GM21786 (cell line): ENCODE data around the gene MAPK6.
"Not testable (repeated sequence)": the region's sequence is repeated elsewhere in the genome, so short reads cannot be mapped to it uniquely, and the experiment has no call there.

Experiments
- ATAC-seq: cut with Tn5 transposase; IDR thresholded peaks from one replicate; pipeline ENCODE4 v1.9.1; 2021; ENCODE audit not compliant: unreplicated experiment

MAPK6 gene

DNA sequence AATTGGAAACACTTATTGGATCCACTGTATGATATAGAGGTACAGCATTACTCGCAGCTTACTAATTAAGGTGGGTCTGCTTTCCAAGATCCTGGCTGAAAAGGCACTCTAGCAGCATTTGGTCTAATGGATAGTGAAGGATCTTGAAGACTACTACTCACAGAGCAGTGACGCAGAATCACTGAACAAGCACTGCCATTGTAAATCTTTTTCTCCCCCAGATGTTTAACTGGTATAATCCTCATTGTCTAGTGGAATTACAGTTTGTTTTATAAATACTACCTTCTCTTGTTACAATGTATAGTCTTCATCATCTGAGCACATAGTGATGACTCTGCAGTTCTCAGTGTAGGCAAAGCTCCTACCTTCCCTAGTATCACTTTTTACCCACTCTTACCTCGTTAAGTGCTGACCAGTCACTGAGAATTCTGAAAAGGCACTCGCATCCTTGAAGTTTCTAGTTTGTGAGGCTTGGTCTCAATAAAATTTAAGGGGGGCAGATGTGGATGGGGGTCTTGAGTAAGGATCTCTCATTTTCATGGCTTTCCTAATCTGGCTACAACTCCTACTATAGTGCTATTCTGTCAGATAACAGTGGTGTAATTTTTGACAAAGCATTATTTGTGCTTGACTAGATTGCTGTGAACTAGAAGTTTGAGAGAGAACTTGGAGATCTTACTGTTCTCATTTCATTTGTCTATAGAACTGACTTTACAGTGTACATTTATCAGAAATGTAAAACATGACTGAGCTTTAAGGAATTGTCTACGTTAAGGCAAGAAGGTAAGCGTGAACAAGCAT is 23.2 kb downstream of the MAPK6 start:
- no peak for ATAC-seq

- not testable (repeated sequence) for ATAC-seq
Measured at GRCh38 chr15:52045795-52046298, 26.8 kb downstream of the MAPK6 start.

DNA sequence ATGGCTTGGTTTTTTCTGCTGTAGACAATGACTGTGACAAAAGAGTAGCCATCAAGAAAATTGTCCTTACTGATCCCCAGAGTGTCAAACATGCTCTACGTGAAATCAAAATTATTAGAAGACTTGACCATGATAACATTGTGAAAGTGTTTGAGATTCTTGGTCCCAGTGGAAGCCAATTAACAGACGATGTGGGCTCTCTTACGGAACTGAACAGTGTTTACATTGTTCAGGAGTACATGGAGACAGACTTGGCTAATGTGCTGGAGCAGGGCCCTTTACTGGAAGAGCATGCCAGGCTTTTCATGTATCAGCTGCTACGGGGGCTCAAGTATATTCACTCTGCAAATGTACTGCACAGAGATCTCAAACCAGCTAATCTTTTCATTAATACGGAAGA is 27.5 kb downstream of the MAPK6 start:
- not testable (repeated sequence) for ATAC-seq

DNA sequence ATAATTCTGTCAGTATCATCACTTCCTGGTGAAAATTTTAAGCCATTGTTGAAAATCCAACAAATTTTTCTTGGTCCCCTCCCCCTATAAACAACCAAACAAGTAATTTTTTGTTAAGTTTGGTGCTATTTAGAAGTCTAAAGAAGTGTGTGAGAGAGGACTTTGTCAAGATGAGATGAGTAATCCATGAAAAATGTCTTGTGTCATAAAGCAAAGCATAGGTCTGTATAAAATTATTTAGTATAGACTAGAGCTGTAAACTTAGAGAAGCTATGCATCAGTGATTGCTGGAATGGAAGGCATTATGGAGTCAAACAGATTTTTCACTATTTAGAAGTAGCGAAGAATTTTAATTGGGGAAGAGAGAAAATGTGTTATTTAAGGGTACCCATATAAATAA is 31.4 kb downstream of the MAPK6 start:
- no peak for ATAC-seq

DNA sequence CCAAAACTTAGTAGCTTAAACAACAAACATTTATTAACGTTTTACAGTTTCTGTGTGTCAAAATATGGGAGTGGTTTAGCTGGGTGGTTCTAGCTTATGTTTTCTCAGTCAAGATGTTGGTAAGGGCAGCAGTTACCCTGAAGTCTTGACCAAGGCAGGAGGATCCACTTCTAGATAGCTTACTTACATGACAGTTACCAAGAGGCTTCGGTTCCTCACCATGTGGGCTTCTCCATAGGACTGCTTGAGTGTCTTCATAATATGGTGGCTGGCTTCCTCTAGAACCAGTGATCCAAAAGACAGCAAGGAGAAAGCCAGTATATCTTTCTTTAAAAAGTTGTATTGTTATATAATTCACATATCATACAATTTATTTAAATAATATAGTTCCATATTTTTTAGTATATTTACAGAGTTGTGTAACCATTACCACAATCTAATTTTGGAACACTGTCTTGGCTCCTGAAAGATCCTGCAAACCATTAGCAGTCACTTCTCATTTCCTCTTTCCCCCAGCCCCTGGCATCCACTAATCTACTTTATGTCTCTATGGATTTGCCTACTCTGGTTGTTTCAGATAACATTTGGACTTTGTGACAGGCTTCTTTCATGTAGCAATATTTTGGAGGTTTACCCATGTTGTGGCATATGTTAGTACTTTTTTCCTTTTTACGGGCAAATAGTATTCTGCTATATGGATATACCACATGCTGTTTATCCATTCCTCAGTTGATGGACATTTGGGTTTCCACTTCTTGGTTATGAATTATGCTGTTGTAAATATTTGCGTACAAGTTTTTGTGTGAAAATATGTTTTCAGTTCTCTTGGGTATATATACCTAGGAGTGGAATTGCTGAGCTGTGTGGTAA is 33.3 kb downstream of the MAPK6 start:
- no peak for ATAC-seq

GRCh38 chr15:52054381-52054780 is 35.4 kb downstream of the MAPK6 start:
- ATAC-seq = no peak

- ATAC-seq = not testable (repeated sequence)
Measured at GRCh38 chr15:52054858-52055257, 35.8 kb downstream of the MAPK6 start.

DNA sequence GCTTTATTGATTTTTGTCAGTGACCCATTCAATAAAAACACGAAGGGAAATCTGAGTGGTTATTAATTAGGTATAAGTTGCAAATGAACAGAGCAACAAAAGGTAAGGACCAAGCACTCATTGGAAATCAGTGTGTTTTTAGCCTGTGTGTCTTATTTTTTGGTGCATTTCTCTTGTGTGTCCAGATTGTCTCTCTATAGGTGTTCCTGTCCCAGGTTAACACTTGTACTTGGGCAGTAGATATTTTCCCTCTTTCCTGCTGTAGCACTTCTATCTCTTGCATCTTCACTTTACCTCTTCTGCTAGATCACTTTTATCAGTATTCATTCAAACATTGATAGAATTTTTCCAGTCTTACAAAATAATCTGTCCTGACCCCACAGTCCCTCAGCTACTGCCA is 37.0 kb downstream of the MAPK6 start:
- ATAC-seq = no peak

- ATAC-seq = no peak
Measured at GRCh38 chr15:52056496-52056895, 37.5 kb downstream of the MAPK6 start.

DNA sequence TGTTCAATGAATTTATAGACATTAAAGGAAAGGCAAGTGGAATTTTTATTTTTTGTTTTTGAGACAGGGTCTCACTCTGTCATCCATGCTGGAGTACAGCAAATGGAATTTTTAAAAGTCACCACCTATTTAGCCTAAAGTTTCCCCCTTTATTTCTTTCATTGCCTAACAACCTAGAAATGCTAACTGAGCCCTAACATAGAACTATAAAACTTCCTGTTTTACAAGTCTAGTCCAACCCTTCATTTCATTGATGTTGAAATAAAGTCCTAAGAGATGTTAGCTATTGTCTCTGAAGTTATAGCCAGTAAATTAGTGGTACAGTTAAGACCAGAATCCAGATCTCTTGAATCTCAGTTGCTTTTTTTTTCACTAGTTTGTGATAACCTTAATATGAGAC is 39.0 kb downstream of the MAPK6 start:
- ATAC-seq = no peak

DNA sequence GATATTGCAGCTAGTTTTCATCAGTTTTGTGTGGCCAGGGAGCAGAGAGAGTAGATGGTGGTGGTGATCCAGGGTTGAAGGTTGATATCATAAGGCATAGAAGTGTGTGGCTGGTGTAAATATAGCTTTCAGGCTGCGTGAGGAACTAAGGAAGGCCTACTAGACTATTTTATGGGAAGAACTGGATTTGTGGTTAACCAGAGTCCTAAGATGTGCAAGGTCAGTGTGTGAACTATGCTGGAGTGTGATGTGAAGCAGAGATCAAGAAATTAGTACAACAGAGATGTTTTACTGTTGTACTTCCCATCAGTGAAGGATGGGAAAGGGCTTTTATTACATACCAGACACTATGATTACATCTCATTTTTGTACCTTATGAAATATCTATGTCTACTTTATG is 41.5 kb downstream of the MAPK6 start:
- ATAC-seq = no peak

- ATAC-seq = no peak
Measured at GRCh38 chr15:52066842-52067544, 48.0 kb downstream of the MAPK6 start.

GRCh38 chr15:52067545-52067926 is 48.5 kb downstream of the MAPK6 start:
- no peak for ATAC-seq

GRCh38 chr15:52068004-52068615 is 49.1 kb downstream of the MAPK6 start:
- no peak for ATAC-seq

DNA sequence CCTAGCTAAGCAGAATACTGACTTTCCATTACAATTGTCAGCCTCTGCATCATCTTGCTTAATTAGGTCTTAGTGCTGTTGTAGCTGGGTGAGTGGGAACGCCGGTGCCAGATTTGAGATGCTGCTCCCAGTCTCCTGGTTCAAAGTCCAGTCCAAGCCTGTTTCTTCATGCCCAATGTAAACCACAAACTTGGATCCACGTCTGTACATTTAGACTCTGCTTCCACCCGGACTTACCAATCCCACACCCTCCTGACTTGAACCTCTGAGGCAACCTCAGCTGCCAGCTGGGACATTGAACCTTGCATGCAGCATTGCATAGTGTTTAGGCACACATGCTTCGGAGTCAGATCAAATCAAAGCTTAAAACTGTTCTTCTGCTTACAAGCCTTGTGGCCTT is 50.5 kb downstream of the MAPK6 start:
- no peak for ATAC-seq

DNA sequence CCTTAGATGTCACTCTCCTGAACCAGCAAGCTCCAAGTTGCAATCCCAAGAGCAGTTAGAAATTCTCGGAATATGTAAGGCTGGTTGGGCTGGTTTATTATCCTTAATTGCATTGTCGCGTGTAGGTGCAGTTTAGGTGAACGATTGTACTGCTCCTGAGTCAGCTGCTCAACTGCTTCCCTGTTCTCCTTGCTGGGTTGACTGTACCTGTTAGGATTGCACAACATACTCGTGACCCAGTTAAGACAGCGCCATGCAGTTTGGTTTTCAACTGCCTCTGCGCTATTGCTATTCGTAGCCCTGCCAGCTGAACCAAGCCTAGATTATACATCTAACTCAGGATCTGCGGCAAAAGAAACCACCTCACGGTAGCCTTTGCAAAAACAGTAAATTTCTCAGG is 52.6 kb downstream of the MAPK6 start:
- no peak for ATAC-seq

DNA sequence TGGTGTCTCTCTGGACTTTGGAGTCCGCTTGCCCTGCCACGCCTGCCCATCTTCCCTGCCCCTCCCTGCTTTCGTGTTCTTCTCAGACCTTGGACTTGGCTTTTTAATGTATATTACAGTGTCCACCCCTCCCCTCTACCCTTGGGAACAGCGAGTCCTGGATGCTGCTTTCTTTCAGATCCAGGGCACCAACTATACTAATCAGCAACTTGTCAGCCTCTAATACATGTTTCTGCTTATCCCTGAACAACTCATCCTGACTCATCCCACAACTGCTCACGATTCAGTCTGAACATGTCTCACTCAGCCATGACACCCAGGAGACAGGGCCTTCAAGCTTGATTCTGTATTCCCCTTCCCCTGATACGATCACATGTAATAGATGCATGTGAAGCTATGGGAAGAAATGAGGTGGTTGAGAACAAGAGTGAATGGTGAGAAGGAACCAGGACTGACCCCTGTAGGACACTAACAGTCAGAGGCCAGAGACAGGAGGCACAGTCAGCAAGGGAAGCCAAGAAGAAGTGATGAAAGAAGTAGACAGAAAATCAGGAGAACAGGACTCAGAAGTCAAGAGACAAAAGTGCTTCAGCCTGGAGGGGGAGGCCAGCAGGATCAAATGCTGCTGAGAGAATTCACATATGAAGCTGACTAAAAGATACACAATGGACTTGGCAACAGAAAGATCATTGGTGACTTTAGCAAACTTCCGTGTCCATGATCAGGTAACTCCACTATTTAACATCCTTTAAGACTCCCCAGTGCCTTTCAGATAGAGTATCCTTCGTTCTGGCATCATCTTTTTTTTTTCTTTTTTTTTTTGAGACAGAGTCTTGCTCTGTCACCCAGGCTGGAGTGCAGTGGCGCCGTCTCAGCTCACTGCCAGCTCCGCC is 58.1 kb downstream of the MAPK6 start:
- no peak for ATAC-seq

DNA sequence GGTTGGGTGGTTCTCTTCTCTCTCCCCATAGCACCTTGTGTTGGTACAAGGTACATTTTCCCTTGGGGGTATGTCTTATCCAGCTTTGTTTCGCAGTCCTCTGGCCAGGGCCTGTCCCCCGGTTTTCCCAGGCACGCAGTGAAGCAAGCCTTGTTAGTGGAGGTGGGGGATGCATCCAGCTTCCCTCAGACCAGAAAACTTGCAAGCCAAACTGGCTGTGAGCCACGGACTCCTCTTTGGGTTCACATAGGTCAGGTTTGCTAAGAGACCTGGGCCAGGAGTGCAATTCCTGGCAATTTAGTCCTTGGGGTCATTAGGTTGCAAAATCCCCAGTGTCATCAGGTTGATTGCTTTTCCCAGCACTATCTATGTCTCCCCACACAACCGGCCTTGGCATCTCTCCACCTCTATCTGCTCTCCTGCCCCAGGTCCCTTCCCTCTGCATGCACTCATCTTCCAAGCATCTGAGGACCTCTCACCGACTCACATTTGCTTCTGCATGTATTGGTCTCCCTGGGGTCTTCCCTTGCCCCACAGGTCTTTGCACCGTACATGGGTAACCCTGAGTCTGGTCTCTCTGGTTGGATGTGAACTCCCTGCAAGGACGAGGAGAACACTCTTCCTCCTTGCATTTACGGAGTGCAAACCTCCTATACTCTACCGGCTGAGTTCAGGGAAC is 59.3 kb downstream of the MAPK6 start:
- ATAC-seq = no peak
